Measurements from ENCODE around the gene BEGAIN.

BEGAIN gene

GRCh38 chr14:100543471-100544455 lies 43.5 kb downstream of the BEGAIN start:
- Histone ChIP-seq H3F3A (ENCODE audit: insufficient read depth, low read length) (no peaks in the 10 kb centered on the region), H4K20me1 (ENCODE audit: insufficient read depth, low read length) (no peaks in the 10 kb centered on the region), H3K4me1 (ENCODE audit: insufficient read depth, low read length, severe bottlenecking) (peaks cover 3% of the 10 kb centered on the region), H3K79me2 (ENCODE audit: insufficient read depth, low read length) (no peaks in the 10 kb centered on the region), H2AFZ (ENCODE audit: low read length) (no peak overlapping the region), H3K9me2 (ENCODE audit: low read depth, low read length) (no peaks in the 10 kb centered on the region), H3K27ac (ENCODE audit: low read depth, low read length, poor library complexity, severe bottlenecking) (no peak overlapping the region), H3K9me3 (ENCODE audit: low read length) (no peaks in the 10 kb centered on the region), H3K9ac (ENCODE audit: low read length) (no peak overlapping the region), H3K4me3 (ENCODE audit: low read depth, low read length, poor library complexity, severe bottlenecking) (no peak overlapping the region), H3K4me2 (ENCODE audit: low read length) (no peak overlapping the region), H3K27me3 (ENCODE audit: insufficient read depth, low read length) (no peaks in the 10 kb centered on the region; the same call in 1 of the 2 replicates), H3K36me3 (ENCODE audit: insufficient read depth, low read length) (no peaks in the 10 kb centered on the region)
- TF ChIP-seq EZH2 (IDR thresholded peaks at IDR 0.05; ENCODE audit: borderline replicate concordance, low read length) (no peak), CTCF (IDR thresholded peaks at IDR 0.05; ENCODE audit: low read length) (no peak)

- Histone ChIP-seq H3K79me2 (ENCODE audit: insufficient read depth, low read length) (no peaks in the 10 kb centered on the region), H3K4me2 (ENCODE audit: low read length) (no peak overlapping the region), H3K27me3 (ENCODE audit: insufficient read depth, low read length) (no peaks in the 10 kb centered on the region; the same call in 1 of the 2 replicates), H4K20me1 (ENCODE audit: insufficient read depth, low read length) (no peaks in the 10 kb centered on the region), H3K4me3 (ENCODE audit: low read depth, low read length, poor library complexity, severe bottlenecking) (no peak overlapping the region), H3K9ac (ENCODE audit: low read length) (no peak overlapping the region), H3K9me3 (ENCODE audit: low read length) (no peaks in the 10 kb centered on the region), H3K4me1 (ENCODE audit: insufficient read depth, low read length, severe bottlenecking) (peaks cover 3% of the 10 kb centered on the region), H3K9me2 (ENCODE audit: low read depth, low read length) (no peaks in the 10 kb centered on the region), H3K27ac (ENCODE audit: low read depth, low read length, poor library complexity, severe bottlenecking) (no peak overlapping the region), H3K36me3 (ENCODE audit: insufficient read depth, low read length) (no peaks in the 10 kb centered on the region), H2AFZ (ENCODE audit: low read length) (no peak overlapping the region), H3F3A (ENCODE audit: insufficient read depth, low read length) (no peaks in the 10 kb centered on the region)
- TF ChIP-seq EZH2 (IDR thresholded peaks at IDR 0.05; ENCODE audit: borderline replicate concordance, low read length), result no peak
These were observed 44.5 kb downstream of the BEGAIN start for GRCh38 chr14:100542619-100543205.

- no peaks in the 10 kb centered on the region for H3K9me2 ChIP-seq (ENCODE audit: low read depth, low read length)
- no peak overlapping the region for H3K4me2 ChIP-seq (ENCODE audit: low read length)
- H3K9me3 ChIP-seq (ENCODE audit: low read length), result no peaks in the 10 kb centered on the region
- TF ChIP-seq EZH2 (IDR thresholded peaks at IDR 0.05; ENCODE audit: borderline replicate concordance, low read length) (no peak), CTCF (IDR thresholded peaks at IDR 0.05; ENCODE audit: low read length) (no peak)
- H3K9ac ChIP-seq (ENCODE audit: low read length), result no peak overlapping the region
- H3F3A ChIP-seq (ENCODE audit: insufficient read depth, low read length), result no peaks in the 10 kb centered on the region
- H3K4me3 ChIP-seq (ENCODE audit: low read depth, low read length, poor library complexity, severe bottlenecking), result no peak overlapping the region
- no peaks in the 10 kb centered on the region; the same call in 1 of the 2 replicates for H3K27me3 ChIP-seq (ENCODE audit: insufficient read depth, low read length)
- peaks cover 3% of the 10 kb centered on the region for H3K4me1 ChIP-seq (ENCODE audit: insufficient read depth, low read length, severe bottlenecking)
- H3K79me2 ChIP-seq (ENCODE audit: insufficient read depth, low read length), result no peaks in the 10 kb centered on the region
- no peaks in the 10 kb centered on the region for H4K20me1 ChIP-seq (ENCODE audit: insufficient read depth, low read length)
- H3K36me3 ChIP-seq (ENCODE audit: insufficient read depth, low read length), result no peaks in the 10 kb centered on the region
- no peak overlapping the region for H2AFZ ChIP-seq (ENCODE audit: low read length)
- H3K27ac ChIP-seq (ENCODE audit: low read depth, low read length, poor library complexity, severe bottlenecking), result no peak overlapping the region
These were observed 45.3 kb downstream of the BEGAIN start for GRCh38 chr14:100541621-100542560.

Measured in OCI-LY1 (cell line).